HL-60 (cell line): Measurements from ENCODE around the gene OPA1.

Experiments used
- DNase-seq, 2 experiments: peaks; one replicate each; pipeline ENCODE4 v3.0.0-alpha.2; 2010 to 2020; ENCODE audit warnings: low read depth in 1 of 2, low spot score in 1 of 2
- H3K27ac ChIP-seq: fragments of 250-450 bp; sonication (Bioruptor Pico); replicated peaks from 2 replicates; pipeline ENCODE4 v1.5.1; 2020; ENCODE audit warnings: mild to moderate bottlenecking, moderate library complexity
- H3K27me3 ChIP-seq: fragments of 250-450 bp; sonication (Bioruptor Pico); 2 replicates; pipeline ENCODE4 v1.5.1; 2021; ENCODE audit warnings: mild to moderate bottlenecking, moderate library complexity; ENCODE audit not compliant: insufficient read depth, poor library complexity, severe bottlenecking
- H3K4me3 ChIP-seq: replicated peaks from 2 replicates; pipeline ENCODE4 v1.5.1; 2011; ENCODE audit warnings: mild to moderate bottlenecking, control low read depth, low read length; ENCODE audit not compliant: insufficient read depth
- GABPA ChIP-seq: IDR thresholded peaks from 2 replicates; pipeline ENCODE4 v1.6.1; 2012; ENCODE audit warnings: low read depth
- POLR2AphosphoS5 ChIP-seq: IDR thresholded peaks from 2 replicates; pipeline ENCODE4 v1.6.1; 2012; ENCODE audit warnings: low read depth
- REST ChIP-seq: IDR thresholded peaks from 2 replicates; pipeline ENCODE4 v1.6.1; 2012; ENCODE audit warnings: low read depth; ENCODE audit not compliant: insufficient replicate concordance
- SPI1 ChIP-seq: IDR thresholded peaks from 2 replicates; pipeline ENCODE4 v1.6.1; 2012; ENCODE audit warnings: low read depth, mild to moderate bottlenecking, borderline replicate concordance
- TF ChIP-seq, protein P1 (sequence below): IDR thresholded peaks from one replicate; pipeline ENCODE4 v1.5.1; 2011; ENCODE audit warnings: low read length, control low read depth, inconsistent platforms; ENCODE audit not compliant: insufficient read depth

Gene OPA1

GRCh38 chr3:193744822-193745684 lies 152.0 kb downstream of the OPA1 start:
- no peak for TF ChIP-seq GABPA
- no peak for TF ChIP-seq SPI1
- TF ChIP-seq REST = no peak
- no peak for TF ChIP-seq POLR2AphosphoS5
- TF ChIP-seq, protein P1, sequence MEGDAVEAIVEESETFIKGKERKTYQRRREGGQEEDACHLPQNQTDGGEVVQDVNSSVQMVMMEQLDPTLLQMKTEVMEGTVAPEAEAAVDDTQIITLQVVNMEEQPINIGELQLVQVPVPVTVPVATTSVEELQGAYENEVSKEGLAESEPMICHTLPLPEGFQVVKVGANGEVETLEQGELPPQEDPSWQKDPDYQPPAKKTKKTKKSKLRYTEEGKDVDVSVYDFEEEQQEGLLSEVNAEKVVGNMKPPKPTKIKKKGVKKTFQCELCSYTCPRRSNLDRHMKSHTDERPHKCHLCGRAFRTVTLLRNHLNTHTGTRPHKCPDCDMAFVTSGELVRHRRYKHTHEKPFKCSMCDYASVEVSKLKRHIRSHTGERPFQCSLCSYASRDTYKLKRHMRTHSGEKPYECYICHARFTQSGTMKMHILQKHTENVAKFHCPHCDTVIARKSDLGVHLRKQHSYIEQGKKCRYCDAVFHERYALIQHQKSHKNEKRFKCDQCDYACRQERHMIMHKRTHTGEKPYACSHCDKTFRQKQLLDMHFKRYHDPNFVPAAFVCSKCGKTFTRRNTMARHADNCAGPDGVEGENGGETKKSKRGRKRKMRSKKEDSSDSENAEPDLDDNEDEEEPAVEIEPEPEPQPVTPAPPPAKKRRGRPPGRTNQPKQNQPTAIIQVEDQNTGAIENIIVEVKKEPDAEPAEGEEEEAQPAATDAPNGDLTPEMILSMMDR = no peak
- H3K27me3 ChIP-seq = no peaks in the 10 kb centered on the region
- H3K27ac ChIP-seq = no peak overlapping the region
- DNase-seq = no peak
- no peak overlapping the region for H3K4me3 ChIP-seq

DNA sequence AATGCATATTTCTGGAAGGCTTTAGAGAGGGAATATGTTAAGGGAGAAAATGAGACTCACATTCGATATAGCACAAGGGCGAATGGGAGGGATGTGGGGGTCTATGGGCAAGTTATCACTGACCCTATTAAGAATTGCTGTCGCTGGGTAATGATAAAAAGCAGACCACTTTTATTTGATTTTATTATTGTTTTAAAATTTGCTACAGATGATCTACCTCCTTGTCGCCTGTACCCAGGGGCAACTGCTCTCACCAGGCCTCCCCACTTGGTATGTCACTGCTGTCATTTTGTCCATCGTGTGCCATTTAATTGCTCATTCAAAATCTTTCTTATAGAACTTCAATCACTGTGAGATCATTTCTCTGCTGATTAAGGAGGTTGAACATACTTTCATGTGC lies 153.8 kb downstream of the OPA1 start:
- H3K27me3 ChIP-seq = no peaks in the 10 kb centered on the region
- DNase-seq = no peak
- no peak overlapping the region for H3K4me3 ChIP-seq
- TF ChIP-seq, protein P1 = no peak
- TF ChIP-seq SPI1 (no peak), REST (no peak), GABPA (no peak), POLR2AphosphoS5 (no peak)
- no peak overlapping the region for H3K27ac ChIP-seq
